NCI-H187 treated with DMSO at 0.1 percent for 48 hours (cell line): ENCODE results near the gene TEX19.
"Not testable (repeated sequence)": the region's sequence is repeated elsewhere in the genome, so short reads cannot be mapped to it uniquely, and the experiment has no call there.

Experiments
- DNase-seq: peaks from one replicate; lab custom pipeline; 2025; lab: John Stamatoyannopoulos, UW

Gene TEX19

GRCh38 chr17:82338858-82339633, 20.0 kb upstream of the TEX19 start:
- DNase-seq: no peak

DNA sequence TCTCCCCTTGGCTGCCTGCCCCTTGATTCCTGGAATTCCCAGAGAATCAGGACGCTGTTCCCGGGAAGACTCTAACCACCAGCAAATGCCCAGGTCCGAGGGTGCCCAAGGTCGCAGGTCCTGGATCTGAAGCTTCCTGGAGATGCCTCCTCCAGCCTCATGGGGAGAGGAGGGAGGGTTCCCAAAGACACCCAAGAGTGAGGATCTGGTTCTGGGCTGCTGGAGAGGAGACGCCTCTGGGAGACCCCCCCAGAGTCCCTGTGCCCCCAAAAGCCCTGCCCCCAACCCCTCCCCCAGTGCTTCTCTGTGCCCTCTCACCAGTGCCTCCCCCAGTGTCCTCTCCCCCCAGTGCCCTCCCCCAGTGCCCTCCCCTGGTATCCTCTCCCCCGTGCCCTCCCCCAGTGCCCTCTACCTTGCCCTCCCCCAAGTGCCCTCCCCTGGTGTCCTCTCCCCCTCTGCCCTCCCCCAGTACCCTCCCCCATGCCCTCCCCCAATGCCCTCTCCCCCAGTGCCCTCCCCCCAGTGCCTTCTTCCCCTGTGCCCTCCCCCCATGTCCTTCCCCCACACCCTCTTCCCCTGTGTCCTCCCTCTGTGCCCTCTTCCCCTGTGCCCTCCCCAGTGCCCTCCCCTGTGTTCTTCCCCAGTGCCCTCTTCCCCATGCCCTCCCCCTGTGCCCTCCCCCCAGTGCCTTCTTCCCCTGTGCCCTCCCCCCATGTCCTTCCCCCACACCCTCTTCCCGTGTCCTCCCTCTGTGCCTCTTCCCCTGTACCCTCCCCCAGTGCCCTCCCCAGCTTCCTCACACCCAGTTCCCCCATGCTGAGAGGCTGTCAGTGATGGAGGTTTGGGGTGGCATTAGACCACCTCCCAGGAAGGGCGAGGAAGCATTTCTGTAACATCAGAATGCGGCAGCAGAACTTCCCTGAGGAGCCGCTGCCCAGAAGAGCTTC, 19.1 kb upstream of the TEX19 start:
- no peak for DNase-seq

GRCh38 chr17:82342361-82343079, 16.5 kb upstream of the TEX19 start:
- no peak for DNase-seq

DNA sequence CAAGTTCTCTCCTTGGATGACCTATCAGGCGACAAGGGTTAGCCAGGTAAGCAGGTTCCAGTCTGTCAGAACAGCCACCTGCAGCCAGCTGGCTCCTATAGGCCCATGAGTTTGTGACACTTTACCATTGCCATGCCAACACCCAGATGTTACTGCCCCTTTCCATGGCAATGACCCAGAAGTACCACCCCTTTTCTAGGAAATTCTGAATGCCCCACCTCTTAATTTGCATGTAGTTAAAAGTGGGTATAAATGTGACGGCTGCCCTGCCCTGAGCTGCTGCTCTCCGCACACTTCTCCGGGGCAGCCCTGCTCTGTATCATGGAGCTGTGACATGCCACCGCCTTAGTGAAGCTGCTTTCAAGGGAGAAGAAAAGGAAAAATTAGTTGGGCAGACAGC, 15.5 kb upstream of the TEX19 start:
- DNase-seq: no peak

- no peak for DNase-seq
Observed at GRCh38 chr17:82344175-82344907, 14.7 kb upstream of the TEX19 start.

DNA sequence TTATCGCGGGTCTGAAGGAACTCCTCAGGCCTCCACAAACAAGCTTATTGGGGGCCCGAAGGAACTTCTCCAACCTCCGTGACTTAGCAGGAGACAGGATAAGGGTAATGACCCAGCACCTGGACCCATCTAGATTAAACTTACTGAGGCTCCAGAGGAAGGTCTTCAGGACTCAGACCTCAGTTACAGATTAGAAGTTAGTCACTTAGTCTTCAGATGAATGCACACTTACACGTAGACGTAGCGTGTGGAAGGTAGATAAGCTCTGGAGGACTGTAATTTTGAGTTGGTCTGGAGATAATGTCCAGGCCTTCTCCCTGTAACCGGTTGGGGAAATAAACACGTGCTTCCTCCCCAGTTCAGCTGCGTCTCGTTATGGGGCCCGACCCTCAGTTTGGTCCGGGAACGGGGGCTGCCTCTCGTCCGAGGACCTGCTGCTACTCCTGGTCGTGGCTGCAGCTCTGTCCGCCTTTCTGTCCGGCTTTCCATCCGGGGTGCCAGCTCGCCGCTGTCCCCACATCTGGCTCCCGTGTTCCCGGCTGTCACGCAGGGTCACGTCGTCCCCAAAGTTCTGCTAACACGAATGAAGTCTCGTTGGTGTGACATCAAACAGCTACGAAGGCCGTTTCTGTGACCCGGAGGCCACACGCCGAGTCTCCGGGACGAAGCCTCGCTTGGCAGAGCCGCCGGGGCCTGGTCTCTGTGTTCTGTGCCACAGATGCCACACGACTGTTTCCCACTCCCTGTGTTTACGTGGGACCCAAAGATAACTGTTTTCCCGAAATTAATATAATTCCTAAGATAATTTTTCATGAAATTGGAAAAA, 13.7 kb upstream of the TEX19 start:
- DNase-seq: no peak

DNA sequence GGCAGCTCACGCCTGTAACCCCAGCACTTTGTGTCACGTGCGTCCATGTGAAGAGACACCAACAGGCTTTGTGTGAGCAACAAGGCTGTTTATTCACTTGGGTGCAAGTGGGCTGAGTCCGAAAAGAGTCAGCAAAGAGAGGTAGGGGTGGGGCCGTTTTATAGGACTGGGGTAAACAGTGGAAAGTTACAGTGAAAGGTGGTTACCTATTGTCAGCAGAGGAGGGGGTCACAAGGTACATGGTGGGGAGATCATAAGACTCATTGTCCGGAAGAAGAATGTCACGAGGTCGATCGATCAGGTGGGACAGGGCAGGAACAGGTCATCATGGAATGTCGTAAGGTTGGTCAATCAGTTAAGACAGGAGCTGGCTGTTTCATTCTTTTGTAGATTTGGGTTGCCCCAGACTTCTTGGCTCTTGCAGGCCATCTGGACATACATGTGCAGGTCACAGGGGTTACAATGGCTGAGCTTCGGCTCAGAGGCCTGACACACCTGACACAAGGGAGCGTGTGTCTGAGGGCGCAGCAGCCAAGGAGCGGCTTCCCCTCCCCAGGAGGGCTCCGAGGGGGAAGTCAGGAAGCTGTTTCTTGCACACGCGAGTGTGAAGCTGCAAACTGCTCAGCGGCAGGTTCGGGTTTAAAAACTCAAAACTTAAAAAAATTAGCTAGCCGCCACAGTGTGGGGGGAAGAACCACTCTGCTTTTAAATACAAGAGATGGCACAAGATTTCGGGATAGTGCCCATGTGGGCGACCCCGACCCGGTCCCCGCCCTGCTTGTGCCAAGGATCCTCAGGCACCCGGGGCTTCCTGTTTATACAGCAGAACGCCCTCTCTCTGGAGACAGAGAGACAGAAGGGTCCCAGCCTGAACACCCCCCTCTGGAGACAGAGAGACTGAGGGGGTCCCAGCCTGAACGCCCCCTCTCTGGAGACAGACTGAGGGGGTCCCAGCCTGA, 12.4 kb upstream of the TEX19 start:
- no peak for DNase-seq

- not testable (repeated sequence) for DNase-seq
Observed at GRCh38 chr17:82347994-82348393, 11.1 kb upstream of the TEX19 start.

DNA sequence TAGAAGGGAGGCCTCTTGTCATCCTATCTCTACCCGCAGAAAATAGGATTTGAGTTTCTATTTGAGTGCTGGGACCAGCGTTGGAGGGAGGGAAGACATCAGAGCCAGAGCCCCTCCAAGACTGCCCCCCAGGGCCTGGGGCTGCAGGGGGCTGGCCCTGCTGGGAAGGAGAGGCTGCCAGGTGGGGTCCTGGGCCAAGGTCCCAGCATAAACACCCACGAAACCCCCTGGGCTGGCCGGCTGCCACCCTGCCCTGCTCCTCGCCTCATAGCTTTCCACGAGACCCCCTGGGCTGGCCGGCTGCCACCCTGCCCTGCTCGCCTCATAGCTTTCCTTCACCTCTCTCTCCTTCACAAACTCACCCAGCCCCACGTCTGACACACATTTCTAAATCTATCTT, 10.6 kb upstream of the TEX19 start:
- DNase-seq: no peak

GRCh38 chr17:82348866-82349265, 10.2 kb upstream of the TEX19 start:
- no peak for DNase-seq

- DNase-seq: no peak
Observed at GRCh38 chr17:82349287-82349701, 9.8 kb upstream of the TEX19 start.

DNA sequence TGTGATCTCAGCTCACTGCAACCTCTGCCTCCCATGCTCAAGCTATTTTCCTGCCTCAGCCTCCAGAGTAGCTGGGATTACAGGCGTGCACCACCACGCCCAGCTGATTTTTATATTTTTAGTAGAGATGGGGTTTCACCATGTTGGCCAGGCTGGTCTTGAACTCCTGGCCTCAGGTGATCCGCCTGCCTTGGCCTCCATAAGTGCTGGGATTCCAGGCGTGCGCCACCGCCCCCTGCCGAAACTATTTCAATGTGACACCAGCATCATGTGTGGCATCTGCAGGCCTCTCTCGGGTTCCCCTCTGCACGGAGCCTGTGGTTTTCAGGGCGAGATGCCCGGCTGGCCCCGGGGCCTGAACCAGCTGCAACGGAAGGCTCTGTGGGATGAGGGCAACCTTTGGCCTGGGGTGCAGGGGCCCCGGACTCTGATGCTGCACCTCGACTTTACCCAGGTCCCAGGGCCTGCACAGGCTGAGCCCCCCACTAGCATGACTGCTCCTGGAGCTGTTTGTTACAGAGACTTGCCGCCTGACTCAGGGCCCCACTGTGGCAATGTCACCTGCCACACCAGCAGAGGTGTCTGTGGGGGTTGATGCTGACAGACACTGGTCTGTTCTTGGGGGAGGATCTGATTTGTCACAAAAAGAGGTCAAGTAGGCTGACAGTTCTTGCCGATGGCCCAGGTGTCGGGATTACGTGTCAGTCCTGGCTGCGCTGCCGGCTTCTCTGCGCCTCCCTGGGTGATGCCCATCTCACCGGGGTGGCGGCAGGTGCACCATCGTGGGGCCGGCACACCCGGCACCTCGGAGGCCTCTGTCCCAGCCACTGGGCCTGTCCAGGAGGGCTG, 8.6 kb upstream of the TEX19 start:
- no peak for DNase-seq

GRCh38 chr17:82351254-82351712, 7.8 kb upstream of the TEX19 start:
- DNase-seq: no peak

- no peak for DNase-seq
Observed at GRCh38 chr17:82351713-82352488, 7.1 kb upstream of the TEX19 start.

GRCh38 chr17:82353484-82353883, 5.6 kb upstream of the TEX19 start:
- DNase-seq: no peak

DNA sequence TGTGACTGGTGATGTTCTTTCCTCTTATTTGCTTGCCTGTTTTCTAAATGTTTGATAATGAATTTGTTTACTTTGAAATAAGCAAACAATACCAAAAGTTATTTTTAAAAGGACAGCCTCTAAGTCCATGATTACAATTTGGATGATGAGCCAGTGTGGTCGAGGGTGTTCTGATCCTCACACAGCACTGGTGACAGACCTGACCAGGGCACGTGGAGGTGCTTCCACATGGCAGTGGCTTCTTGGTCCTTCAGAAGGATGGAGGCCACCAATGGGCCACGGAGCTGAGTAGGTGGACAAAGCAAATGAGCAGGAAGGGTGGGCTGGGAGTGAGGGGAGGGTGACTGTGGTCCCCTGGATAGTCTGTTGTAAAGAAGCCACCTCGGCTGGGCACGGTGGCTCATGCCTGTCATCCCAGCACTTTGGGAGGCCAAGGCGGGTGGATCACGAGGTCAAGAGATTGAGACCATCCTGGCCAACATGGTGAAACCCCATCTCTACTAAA, 4.2 kb upstream of the TEX19 start:
- DNase-seq: no peak

DNA sequence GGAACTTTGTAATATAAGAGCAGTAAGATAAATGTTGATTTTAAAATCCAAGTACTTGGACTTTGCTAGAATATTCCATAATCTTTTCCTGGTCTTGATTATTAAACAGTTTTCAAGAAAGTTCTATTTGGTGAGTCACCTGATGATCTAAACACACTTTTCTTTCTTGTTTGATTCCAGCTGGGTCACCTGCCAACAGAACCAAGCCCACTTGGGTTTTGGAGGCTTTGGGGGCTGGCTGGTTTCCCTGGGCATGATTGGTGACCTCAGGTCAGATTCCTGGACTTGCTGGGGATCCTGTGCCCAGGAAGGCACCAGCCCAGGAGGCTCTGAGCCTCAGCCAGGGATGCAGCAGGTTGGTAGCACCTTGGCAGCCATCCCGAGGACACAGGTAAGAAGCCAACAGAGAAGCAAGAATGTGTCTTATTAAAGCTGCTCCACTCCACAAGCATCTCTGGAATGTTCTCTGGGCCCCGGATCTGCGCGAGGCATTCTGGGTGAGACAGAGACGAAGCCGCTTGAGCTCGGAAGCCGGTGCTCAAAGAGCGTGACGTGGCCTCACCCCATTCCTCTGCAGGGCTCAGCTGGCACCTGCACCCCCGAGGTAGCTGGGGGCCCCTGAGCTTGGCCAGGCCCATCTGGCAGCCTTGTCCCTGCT, 3.1 kb upstream of the TEX19 start:
- DNase-seq: no peak
